Forelimb muscle (tissue), 1 donor: ENCODE results near the gene LINC00237. TPM values are rescaled to one million over a fixed set of nuclear protein-coding genes. Genes with fewer than 3 reads are reported as not detected.

ENCODE experiments used
- DNase-seq: peaks from one replicate; pipeline ENCODE4 v3.0.0-alpha.2; 2013; ENCODE audit warnings: low read depth
- polyA plus RNA-seq: library from polyadenylated mRNA; unstranded; fragments of 120-200 nt; gene quantifications from one replicate; pipeline ENCODE4 v1.2.1, GENCODE V29; 2013; ENCODE audit not compliant: insufficient read length

Gene LINC00237
- polyA plus RNA-seq: not detected

DNA sequence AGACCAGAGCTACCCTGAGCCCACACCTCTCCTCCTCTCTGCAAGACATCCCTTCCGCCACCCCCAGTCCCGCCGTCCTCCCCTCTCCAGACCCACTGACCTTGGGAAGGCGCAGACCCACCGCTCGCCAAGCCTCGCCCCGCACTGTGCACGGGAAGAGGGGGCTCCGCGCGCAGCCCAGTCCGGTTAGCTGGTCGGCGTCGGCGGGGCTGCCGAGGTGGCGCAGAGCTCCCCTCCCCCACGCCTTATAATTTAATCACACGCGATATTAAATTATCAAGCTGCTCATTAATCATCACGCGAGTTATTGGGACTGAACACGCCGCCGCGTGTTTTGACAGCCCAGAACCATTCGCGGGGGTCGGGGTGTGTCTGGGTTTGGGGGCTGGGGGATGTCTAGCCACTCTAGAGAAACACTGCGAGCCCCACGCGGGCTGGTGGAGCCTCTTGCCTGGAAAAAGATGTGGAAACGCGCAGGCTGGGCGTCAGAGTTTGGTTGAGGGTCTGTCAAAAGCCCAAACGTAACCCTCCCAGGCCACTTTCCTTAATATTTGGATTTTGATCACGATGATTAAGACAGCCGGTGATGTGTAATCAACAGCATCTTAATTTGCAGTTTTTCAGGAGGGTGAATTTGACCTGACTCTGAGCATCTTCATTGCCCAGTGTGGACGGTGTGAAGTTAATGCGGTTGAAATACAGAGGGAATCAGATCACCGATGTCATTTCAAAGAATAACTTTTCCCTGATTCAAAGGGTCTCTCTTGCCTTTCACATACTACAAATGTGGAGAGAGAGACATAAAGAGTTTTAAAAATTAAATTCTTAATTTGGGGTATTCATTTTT lies at the start of gene LINC00237:
LINC00237 (minus strand) TSS at position 188 of the 847 bp plus-strand sequence.
- no peak for DNase-seq

- no peak for DNase-seq
Measured at GRCh38 chr20:21155268-21155667, 49.1 kb upstream of the LINC00237 start.

GRCh38 chr20:21154692-21155091 lies 48.5 kb upstream of the LINC00237 start:
- no peak for DNase-seq

DNA sequence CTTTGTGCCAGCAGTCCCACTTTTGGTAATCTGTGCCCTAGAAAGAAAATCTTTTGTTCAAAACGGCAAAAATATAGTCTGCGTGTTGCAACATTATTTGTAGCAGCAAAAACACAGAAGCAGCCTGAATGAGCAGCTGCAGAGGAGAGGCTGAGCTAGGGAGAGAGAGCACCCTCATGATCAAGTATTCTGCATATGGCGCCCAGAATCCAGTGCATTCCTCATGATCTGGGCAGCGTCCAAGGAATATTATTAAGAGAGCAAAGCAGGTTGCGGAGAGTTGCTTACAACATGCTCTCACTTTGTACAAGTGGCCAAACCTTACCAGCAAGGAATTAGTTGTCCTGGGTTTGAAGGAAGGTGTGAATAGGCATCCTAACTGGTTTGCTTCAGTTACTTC lies 45.6 kb upstream of the LINC00237 start:
- no peak for DNase-seq

DNA sequence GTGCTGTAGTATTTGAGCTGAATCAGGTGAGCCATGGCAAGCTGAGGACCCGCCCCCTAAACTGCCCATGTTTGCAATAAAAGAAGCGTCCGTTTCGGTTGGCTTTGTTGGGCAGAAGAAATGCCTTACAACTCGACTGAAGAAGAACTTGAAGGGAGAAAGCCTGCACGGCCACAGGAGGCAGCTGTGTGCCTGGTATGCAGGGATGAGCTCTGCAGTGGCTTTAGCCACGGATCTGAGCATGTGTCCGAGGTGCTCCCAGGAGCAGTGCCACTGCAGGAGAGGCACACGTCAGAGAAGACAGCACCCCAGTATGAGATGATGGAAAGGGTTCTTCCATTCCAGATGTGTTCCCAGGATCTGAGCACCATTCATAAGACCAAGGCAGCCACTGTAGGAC lies 43.2 kb upstream of the LINC00237 start:
- no peak for DNase-seq

DNA sequence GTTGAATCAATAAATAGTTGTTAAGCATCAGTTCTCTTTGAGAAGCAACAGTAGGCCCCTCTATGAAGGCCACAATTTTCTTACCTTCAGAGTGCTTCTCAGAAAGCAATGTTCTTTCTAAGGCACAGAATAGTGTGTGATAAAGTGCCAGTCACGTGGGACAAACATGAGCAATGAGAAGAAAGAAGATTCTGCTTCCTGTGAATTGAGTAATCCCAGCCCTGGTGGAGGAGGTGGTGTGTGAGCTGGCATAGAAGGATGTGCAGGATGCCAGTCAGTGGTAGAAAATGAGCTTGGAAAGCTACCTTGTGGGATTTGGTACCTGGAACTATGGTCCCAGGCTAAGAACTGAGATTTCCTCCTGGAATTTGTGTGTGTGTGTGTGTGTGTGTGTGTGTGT lies 41.4 kb upstream of the LINC00237 start:
- no peak for DNase-seq

GRCh38 chr20:21146215-21146614 lies 40.1 kb upstream of the LINC00237 start:
- no peak for DNase-seq

DNA sequence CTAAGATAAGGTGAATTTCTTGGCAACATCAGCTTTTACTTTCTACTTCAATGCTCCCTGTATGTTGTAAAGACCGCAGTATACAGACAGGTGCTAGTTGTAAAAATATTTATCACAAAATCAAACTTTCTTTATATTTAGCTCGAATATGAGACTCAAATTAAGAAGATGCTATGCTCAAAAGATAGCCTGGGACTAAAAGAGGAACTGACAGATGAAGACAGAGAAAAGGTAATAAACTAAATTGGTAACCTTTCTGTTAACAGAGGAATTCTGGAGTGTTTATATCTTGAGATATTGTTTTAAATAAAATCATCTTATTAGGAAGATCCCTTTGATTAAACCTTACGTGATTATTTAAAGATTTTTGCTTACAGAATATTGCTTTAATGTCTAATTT lies 39.3 kb upstream of the LINC00237 start:
- no peak for DNase-seq

GRCh38 chr20:21143194-21143890 lies 37.2 kb upstream of the LINC00237 start:
- no peak for DNase-seq

DNA sequence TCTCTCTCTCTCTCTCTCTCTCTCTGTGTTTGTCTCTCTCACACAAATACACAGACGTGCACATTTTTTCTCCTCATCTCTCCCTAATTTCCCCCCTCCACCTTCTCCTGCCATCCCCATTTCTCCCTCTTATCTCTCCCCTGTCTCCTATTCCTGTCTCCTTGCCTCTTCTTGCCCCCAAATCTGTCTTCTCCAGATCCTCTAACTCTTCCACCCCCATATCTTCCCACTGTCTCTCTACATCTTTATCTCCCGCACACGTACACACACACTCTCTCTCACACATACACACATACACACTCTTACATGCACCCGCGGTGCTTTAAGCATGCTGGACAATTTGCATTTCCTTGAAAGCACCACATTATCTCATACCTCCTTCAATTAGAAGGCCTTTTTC lies 35.7 kb upstream of the LINC00237 start:
- DNase-seq: no peak

DNA sequence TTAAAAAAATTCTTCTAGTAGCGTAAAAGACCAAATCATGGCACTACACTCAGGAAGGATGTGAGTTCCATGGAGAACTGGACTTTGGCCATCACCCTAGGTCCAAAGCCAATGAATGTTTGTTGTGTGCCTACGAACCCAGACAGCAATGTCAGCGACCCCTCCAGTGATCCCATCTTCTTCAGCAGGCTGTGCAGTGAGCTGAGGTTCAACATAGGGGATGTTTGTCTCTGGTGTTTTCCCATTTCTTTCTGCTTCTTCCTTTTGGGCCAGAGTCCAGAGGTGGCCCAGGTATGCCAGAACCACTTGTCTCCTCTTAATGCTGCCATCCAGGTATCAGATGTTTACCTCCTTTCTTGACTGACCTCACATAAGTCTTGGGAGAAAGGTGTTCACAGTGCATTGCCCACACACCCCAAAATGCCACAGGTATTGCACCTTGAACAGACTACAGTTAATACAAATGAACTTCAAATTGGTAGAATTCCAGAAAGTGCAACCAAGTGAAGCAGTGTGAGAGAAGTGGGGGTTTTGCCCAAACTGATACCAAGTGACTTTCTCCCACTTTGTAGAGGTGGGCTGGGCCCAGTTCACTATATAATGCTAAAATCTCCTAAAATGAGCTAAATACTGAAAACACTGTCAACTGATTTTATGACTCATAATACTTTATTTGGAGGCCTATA lies 33.9 kb upstream of the LINC00237 start:
- no peak for DNase-seq

DNA sequence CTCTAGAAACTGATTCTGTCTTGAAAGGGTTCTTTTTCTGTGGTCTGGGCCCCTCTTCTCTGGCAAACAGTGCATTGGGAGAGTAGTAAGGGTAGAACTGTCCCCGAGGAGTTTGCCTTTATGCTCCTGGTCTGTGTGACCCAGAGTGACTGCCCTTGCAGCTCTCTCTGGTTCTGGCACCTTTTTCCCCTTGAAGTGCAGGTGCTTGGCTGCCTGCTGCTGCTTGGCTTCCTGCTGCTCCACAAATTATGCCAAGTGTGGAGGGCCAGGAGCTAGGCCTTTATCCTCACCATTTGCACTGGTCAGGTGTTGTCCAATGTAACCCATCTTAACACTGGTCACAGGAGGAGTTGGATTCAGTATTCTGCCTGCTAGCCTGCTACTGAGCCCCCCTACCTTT lies 30.9 kb upstream of the LINC00237 start:
- DNase-seq: no peak

DNA sequence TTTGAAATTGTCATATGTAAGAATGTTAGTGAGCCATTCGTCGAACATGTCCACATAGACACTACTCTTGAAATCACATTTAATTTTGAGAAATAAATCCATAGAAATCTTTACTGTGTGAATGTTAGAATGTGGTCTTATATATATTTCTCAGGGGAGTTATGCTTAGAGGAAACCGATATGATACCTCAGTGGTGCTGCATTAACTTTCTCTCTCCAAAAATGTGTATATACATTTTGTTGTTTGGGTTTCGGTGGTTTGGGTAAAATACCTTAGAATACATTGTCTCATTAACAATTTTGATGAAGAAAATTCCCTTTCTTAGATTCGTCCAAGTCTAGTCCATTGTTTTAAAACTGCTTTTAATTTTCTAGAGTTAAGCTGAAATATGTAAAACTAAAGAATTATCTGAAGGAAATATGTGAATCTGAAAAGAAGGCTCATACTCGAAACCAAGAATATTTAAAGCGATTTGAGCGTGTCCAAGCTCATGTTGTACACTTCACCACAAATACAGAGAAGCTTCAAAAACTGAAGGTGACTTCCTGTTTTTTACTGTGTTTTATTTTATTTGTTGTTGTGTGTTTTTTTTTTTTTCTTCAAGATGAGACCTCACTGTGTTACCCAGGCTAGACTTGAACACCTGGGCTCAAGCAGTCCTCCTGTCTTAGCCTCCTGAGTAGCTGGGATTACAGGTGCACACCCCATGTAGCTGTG lies 30.0 kb upstream of the LINC00237 start:
- DNase-seq: no peak

DNA sequence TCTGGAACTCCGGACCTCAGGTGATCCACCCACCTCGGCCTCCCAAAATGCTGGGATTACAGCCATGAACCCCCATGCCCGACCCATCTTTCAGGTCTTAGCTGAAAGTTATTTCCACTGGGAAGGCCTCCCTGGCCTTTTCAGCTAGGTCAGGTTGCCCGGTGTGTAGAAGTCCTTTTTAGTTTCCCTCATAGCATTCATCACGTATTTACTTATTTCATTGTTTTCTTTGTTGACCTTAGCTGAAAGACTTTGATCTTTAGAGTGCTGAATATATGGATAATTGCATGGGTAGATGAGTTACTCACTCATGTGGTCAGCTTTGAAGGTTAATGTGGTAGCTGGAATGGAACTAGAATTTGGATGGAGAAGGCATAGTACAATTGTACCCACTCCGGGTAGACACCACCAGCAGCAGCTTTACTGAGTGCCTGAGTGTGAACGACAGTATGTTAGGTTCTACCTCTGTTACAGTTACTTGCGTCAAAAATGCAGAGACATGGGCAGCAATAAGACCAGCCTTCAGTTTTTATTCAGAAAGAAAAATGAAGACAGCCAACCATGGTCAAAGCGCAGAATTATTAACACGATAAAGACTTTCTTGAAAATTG lies 28.8 kb upstream of the LINC00237 start:
- no peak for DNase-seq

DNA sequence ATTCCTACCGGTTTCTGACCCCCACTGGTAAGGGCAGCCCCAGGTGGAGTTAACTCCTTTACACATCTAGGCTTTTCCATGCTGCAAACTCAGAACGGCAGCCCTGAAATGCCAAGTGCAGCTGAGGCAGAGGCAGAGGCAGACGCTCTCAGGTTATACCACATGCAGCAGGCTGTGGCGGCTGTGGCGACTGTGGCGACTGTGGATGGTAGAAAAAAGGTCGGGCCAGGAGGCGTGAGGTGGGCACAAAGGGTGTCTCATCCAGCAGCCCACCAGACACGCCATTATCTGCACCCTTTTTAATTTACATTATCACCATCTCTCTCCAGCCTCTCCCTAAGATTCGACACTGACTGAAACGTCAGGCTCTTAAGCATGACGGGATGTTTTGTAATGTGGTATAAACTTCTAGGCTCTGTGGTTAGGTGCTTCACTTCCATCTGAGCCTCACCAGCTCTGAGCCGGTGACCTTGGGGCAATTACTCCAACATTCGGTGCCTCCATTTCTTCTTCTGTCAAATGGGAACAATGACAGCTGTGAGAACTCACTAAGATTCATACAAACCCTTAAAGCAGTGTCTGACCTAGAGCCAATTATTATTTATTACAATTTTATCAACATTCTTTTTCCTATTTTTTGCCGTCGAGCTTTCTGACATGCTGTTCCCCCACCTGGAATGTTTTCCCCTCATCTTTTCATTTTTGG lies 27.9 kb upstream of the LINC00237 start:
- no peak for DNase-seq

DNA sequence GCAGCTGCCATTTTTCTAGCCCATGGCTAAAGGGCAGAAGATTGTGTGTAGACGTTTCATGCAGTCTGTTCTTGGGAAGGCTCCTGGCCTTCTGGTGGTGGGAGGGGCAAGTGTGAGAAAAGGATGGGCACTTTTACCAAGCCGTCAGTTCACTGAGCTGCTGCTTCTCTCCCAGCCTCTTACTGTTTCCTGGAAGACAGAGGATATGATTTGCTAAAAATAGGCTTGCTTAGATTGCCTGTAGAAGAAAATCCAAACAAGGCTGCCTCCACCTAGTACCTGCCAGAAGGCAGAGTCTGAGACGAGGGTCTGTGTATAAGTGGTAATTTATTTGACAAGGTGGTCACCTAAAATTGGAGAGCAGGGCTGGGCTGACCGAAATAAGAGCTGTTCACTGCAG lies 27.2 kb upstream of the LINC00237 start:
- no peak for DNase-seq

DNA sequence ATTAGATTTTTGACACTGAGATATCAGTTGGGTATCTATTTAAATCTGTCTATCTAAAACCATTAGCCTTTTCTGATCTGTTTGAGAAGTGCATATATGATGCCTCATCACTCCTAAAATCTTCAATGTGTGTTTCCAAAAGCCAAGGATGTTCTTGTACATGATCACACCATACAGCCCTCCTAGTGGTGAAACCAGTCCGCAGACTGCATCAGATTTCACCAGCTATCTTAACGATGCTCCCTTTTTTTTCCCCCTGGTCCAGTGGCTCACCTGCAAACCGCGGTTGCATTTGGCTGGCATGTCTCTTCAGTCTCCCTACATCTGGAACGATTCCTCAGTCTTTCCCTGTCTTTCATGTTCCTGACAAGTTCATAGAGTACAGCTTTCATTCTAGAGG lies 23.7 kb upstream of the LINC00237 start:
- no peak for DNase-seq

DNA sequence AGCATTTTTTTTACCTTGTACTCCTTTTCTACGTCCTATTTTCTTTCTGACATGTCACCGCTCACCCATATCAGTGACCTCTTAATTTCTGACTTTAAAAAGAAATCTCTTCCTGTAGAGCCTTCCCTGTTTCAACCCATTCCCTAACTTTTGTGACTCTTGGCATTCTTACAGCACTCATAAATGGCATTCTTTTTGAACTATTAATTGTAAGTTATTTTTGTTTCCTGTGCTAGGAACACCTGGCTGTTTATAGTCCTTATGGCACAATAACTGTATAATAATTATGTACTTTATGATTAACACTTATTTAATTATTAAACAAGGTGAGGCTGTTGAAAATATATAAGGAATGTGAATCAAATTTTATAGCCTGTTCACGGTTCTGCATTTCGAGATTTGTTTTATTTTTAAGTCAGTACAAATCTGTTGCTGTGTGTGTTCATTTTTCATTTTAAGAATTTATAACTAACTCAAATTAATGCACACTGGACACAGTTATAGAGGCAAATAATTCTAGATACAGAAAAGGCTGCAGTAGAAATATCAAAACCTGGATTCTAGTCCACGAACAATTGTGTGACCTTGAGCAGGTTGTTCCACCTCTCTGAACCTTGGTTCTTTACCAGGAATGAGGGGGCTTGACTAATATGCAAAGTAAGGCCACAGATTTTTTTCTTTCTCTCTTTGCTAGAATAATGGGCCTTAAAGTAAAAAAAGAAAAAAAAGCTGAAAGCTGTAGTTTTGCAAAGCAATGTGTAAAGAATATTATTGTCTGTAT lies 21.2 kb upstream of the LINC00237 start:
- DNase-seq: no peak

DNA sequence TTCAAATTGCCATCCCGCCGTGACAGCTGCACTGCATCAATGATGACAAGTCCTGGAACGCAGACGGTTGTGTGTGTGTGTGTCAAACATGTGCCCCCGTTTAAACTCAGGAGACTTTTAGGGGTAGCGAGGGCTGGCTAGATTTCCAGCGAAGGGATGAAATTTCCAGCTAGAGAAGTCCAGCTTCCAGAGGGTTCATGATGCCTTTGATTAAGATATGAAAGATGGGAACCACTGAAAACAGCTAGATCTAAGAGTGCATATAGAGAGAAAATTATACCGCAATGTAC lies 20.4 kb upstream of the LINC00237 start:
- no peak for DNase-seq

- DNase-seq: peak; percentile 67
Measured at GRCh38 chr20:21125849-21126580, 19.9 kb upstream of the LINC00237 start, which contains the start of gene KIZ. Gene KIZ, plus strand, starts transcription at chr20:21126082. Its CDS starts 34 bp downstream, at chr20:21126116.
